Mononuclear cell (primary cell): ENCODE measurements around the gene SPATA31C1. TPM values are rescaled to one million over a fixed set of nuclear protein-coding genes. Genes with fewer than 3 reads are reported as not detected.

ENCODE experiments used
- H3K27me3 ChIP-seq: 2 replicates; pipeline ENCODE4 v1.6.0; 2011; ENCODE audit warnings: low read length, control low read depth; ENCODE audit not compliant: insufficient read depth
- H3K4me1 ChIP-seq: 2 replicates; pipeline ENCODE4 v1.5.1; 2011; ENCODE audit warnings: mild to moderate bottlenecking, low read length, control low read depth; ENCODE audit not compliant: insufficient read depth
- H3K4me3 ChIP-seq: 2 replicates; pipeline ENCODE4 v1.5.1; 2011; ENCODE audit warnings: mild to moderate bottlenecking, low read length, moderate library complexity
- H3K9me3 ChIP-seq: 2 replicates; pipeline ENCODE4 v1.5.1; 2011; ENCODE audit warnings: low read depth, mild to moderate bottlenecking, control low read depth, low read length
- total RNA-seq: library from RNA; depleted of rRNA; stranded (reverse); fragments of >200 nt; gene quantifications from one replicate; pipeline ENCODE4 v1.2.3, GENCODE V29; 2012

Gene SPATA31C1
- total RNA-seq, 1 donor = not detected

GRCh38 chr9:87883274-87883673 lies 34.5 kb upstream of the SPATA31C1 start:
- Histone ChIP-seq H3K4me1 (no peaks in the 10 kb centered on the region), H3K27me3 (no peaks in the 10 kb centered on the region), H3K9me3 (no peaks in the 10 kb centered on the region), H3K4me3 (no peak overlapping the region)

GRCh38 chr9:87883990-87884389 lies 33.8 kb upstream of the SPATA31C1 start:
- Histone ChIP-seq H3K27me3 (no peaks in the 10 kb centered on the region), H3K4me1 (no peaks in the 10 kb centered on the region), H3K4me3 (no peak overlapping the region), H3K9me3 (no peaks in the 10 kb centered on the region)

GRCh38 chr9:87884578-87885459 lies 32.9 kb upstream of the SPATA31C1 start:
- Histone ChIP-seq H3K9me3 (no peaks in the 10 kb centered on the region), H3K27me3 (no peaks in the 10 kb centered on the region), H3K4me1 (no peaks in the 10 kb centered on the region), H3K4me3 (no peak overlapping the region)

- no peaks in the 10 kb centered on the region for H3K9me3 ChIP-seq
- H3K27me3 ChIP-seq = no peaks in the 10 kb centered on the region
- H3K4me1 ChIP-seq = no peaks in the 10 kb centered on the region
- no peak overlapping the region for H3K4me3 ChIP-seq
Measured at GRCh38 chr9:87885484-87886189, 32.1 kb upstream of the SPATA31C1 start.

- Histone ChIP-seq H3K27me3 (no peaks in the 10 kb centered on the region), H3K9me3 (no peaks in the 10 kb centered on the region), H3K4me1 (no peaks in the 10 kb centered on the region), H3K4me3 (no peak overlapping the region)
Measured at GRCh38 chr9:87886210-87886932, 31.4 kb upstream of the SPATA31C1 start.

- H3K27me3 ChIP-seq = no peaks in the 10 kb centered on the region
- H3K4me3 ChIP-seq = no peak overlapping the region
- H3K4me1 ChIP-seq = no peaks in the 10 kb centered on the region
- H3K9me3 ChIP-seq = no peaks in the 10 kb centered on the region
Measured at GRCh38 chr9:87886933-87887505, 30.7 kb upstream of the SPATA31C1 start.

GRCh38 chr9:87887661-87888480 lies 29.9 kb upstream of the SPATA31C1 start:
- no peaks in the 10 kb centered on the region for H3K27me3 ChIP-seq
- no peaks in the 10 kb centered on the region for H3K4me1 ChIP-seq
- H3K4me3 ChIP-seq = no peak overlapping the region
- H3K9me3 ChIP-seq = no peaks in the 10 kb centered on the region

GRCh38 chr9:87888501-87888900 lies 29.3 kb upstream of the SPATA31C1 start:
- Histone ChIP-seq H3K4me3 (no peak overlapping the region), H3K9me3 (no peaks in the 10 kb centered on the region), H3K27me3 (no peaks in the 10 kb centered on the region), H3K4me1 (no peaks in the 10 kb centered on the region)

- Histone ChIP-seq H3K4me1 (no peaks in the 10 kb centered on the region), H3K27me3 (no peaks in the 10 kb centered on the region), H3K4me3 (no peak overlapping the region), H3K9me3 (no peaks in the 10 kb centered on the region)
Measured at GRCh38 chr9:87889065-87889881, 28.5 kb upstream of the SPATA31C1 start.

GRCh38 chr9:87889882-87890252 lies 27.9 kb upstream of the SPATA31C1 start:
- H3K27me3 ChIP-seq = no peaks in the 10 kb centered on the region
- no peaks in the 10 kb centered on the region for H3K9me3 ChIP-seq
- H3K4me3 ChIP-seq = no peak overlapping the region
- H3K4me1 ChIP-seq = no peaks in the 10 kb centered on the region

GRCh38 chr9:87890837-87891236 lies 26.9 kb upstream of the SPATA31C1 start:
- H3K4me3 ChIP-seq = no peak overlapping the region
- H3K27me3 ChIP-seq = no peaks in the 10 kb centered on the region
- no peaks in the 10 kb centered on the region for H3K4me1 ChIP-seq
- no peaks in the 10 kb centered on the region for H3K9me3 ChIP-seq

GRCh38 chr9:87891754-87892153 lies 26.0 kb upstream of the SPATA31C1 start:
- Histone ChIP-seq H3K4me1 (no peaks in the 10 kb centered on the region), H3K4me3 (no peak overlapping the region), H3K27me3 (no peaks in the 10 kb centered on the region), H3K9me3 (no peaks in the 10 kb centered on the region)

- Histone ChIP-seq H3K4me3 (no peak overlapping the region), H3K4me1 (no peaks in the 10 kb centered on the region), H3K9me3 (no peaks in the 10 kb centered on the region), H3K27me3 (peaks cover 3% of the 10 kb centered on the region)
Measured at GRCh38 chr9:87892956-87893355, 24.8 kb upstream of the SPATA31C1 start.
